ENCODE results near the gene SRSF10.
"Not testable (repeated sequence)": the region's sequence is repeated elsewhere in the genome, so short reads cannot be mapped to it uniquely, and the experiment has no call there.

Gene SRSF10

DNA sequence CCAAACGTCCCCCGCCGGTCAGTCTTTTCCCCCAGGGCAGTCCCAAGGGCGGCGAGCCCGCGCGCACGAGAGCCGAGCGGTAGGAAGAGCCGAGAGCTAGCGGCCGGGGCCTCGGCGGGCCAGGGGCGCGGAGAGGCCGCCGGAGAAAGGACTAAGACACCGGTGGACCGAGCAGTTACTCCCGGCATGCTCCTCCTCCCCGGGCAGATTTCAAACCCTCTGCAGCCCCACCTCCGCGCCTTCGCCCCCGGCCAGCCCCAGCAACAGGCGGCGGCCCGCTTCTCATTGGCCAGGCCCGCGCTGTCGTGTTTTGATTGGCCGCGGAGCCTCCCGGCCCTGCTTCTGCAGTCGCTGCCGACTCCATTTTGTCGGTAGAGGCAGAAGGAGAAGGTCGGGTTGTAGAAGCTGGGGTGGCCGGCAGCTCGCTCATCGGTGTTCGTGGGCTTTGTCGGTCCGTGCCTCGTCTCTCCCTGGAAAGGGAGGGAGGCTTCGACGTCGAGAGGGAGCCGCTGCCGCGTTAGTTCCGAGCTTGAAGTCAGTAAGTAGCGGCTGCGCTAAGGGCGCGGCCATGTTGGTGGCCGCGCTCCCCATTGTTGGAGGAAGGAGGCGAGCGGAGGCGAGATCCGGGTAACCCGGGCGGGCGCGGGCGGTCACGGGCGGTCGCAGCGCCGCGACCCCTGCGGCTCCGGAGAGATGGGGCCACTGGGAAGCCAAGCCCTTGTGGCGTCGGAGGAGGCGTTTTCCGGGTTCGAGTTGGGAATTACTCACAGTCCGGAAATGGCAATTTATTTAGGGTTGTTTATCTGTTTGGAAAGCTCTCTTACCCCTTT is 20.5 kb downstream of the SRSF10 start, which contains the start of gene PNRC2:
Gene PNRC2, plus strand, starts transcription at position 368 of the 830 bp plus-strand sequence. CDS start 1,630 bp downstream, outside the sequence.
- DNase-seq (ENCODE audit: extremely low read depth in 1 of 2, low read depth in 1 of 2) = peak; percentile 85 to 94

DNA sequence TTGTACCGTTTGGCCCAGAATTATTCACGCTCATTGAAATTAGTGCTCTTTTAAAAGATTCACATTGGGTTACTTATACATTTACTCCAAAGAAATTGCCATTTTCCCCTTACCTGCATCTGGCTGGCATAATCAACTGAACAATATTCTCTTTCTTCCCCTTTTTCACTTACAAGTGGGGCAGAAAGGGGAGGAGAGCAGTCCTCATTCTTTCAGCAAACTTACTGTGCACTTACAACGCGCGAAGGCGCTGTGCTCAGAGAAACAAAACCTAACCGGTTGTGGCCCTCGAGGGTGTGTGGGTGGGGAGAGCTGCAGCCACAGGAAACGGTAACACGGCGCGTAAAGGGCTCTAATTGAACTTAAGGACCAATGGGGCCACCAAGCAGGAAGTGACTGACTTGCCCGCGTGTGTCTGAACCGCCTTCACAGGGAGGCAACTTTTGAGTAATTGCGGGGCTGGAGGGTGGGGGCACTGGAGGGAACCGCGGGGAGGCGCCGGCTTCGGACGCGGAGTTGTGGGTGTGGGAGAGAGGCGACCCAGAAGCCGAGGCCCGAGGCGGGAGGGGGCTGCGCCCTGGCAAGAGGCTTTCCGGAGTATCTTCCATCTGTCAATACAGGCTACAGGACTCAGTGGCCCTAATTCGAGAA is 21.2 kb downstream of the SRSF10 start:
- DNase-seq (ENCODE audit: extremely low read depth in 1 of 2, low read depth in 1 of 2) = peak; percentile 73 to 77

DNA sequence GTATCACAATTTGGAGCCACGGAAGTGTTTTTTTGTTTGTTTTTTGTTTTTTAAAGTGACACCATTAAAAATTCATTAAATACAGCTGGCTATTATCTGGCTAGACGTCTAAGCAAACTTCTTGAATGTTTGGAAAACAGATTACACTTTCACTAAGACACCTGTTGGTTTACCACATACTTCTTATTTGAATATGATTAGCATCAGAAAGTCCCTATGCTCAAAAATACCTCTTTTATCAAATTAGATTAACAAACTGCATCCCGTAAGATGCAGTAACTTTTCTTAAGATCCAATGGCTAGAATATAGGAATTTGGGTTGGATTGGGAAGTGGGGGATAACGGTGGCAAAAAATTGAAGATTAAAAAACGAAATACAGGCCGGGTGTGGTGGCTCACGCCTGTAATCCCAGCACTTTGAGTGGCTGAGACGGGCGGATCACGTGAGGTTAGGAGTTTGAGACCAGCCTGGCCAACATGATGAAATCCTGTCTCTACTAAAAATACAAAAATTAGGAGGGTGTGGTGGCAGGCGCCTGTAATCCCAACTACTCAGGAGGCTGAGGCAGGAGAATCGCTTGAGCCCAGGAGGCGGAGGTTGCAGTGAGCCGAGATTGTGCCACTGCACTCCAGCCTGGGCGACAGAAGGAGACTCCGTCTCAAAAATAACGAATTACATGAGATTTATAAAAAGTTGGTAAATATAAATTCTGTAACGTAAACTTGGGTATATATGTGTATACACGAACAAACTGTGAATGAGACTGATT is 21.9 kb downstream of the SRSF10 start:
- DNase-seq (ENCODE audit: extremely low read depth in 1 of 2, low read depth in 1 of 2) = not testable (repeated sequence)

DNA sequence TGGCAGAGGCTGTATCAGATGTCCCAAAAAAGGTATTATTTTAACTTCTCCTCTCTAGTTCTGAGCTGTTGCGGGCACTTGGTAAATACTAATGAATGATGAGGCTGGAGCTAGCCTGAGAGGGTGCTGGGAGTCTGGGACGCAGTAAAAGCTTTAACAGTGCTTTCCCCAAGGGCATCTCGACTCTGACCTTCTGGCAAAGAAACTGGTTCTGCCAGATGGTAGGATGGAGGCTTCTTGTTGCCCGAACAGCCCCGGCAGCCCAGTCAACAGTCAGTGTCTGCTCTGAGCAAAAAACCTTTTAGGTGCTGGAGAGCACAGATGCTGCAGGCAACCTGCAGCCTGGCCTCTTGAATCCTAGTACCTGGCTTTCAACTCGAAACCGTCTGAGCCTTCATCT is 23.0 kb downstream of the SRSF10 start:
- DNase-seq (ENCODE audit: extremely low read depth in 1 of 2, low read depth in 1 of 2) = no peak

DNA sequence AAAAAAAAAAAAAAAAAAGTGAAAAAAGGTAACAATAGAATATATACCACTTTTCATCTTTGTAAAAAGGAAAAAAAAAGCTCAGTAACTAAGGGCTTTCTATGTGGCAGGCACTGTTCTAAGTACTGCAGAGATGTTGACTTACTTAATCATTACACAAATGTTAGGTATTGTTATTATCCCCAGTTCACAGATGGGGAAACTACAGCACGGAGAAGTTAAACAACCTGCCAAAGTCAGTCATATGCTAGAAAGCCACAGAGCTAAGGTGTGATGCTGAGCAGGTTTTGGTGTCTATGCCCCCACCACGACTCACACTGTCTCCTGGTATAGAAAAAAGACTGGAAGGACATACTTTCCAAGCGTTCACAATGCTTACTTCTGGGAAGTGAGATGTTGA is 27.1 kb downstream of the SRSF10 start:
- DNase-seq (ENCODE audit: extremely low read depth in 1 of 2, low read depth in 1 of 2) = no peak

DNA sequence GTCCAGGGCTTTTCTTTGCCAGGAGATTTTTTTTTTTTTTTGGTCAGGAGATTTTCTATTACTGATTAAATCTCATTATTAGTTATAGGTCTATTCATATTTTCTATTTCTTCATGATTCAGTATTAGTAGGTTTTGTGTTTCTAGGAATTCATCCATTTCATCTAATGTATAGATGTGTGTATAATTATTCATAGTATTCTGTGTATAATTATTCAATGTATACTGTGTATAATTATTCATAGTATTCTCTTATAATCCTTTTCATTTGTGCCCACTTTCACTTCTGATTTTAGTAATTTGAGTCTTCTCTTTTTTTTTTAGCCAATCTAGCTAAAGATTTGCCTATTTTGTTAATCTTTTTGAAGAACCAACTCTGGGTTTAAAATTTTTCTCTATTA is 32.8 kb downstream of the SRSF10 start:
- DNase-seq (ENCODE audit: extremely low read depth in 1 of 2, low read depth in 1 of 2) = no peak

DNA sequence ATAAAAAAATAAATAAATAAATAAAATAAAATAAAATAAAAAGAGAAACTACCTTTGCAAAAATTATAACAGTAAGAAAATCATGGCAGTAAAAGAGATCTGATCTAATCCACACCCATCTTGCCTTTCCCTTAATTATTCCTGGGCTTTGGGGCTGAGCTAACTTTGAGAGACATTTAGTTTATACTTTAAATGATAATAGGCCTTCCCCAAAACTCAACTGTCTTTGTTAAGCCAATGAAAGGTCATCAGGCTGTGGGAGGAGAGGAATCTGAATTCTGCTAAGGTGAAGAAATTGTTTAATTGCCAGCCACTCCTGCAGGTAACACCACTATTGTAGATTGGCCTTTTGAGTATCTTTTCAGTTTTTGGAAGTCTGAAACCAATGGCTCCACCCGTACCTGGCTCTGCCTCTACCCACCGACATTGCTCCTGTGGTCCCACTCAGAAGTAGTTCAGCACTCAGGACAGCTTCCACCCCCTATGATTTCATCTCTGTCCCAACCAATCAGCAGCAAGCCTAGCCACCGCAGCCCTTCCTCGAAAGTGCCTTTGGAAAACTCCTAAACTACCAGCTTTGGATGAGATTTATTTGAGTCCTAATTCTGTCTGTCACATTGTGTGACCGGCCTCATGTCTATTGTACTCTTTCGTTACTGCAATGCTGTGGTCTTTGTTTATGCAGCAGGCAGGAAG is 43.5 kb downstream of the SRSF10 start:
- no peak for DNase-seq (ENCODE audit: extremely low read depth in 1 of 2, low read depth in 1 of 2)

DNA sequence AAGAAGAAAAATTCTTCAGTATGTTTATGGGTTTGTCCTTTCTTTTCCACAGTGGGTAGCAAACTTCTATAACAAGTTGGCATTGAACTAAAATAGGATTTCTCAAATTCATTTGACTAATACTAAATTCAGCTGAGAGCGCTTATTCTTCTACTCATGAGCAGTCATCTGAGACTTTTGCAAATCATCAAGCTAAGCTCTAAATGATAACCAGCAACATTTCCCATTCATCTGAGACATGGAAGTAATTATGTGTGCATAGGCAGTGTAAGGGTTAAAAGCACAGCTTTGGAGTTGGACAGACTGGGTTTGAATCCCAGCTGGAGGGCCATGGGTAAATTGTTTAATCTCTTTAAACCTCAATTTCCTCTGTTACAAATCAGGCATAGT is 48.6 kb downstream of the SRSF10 start:
- no peak for DNase-seq (ENCODE audit: extremely low read depth in 1 of 2, low read depth in 1 of 2)

DNA sequence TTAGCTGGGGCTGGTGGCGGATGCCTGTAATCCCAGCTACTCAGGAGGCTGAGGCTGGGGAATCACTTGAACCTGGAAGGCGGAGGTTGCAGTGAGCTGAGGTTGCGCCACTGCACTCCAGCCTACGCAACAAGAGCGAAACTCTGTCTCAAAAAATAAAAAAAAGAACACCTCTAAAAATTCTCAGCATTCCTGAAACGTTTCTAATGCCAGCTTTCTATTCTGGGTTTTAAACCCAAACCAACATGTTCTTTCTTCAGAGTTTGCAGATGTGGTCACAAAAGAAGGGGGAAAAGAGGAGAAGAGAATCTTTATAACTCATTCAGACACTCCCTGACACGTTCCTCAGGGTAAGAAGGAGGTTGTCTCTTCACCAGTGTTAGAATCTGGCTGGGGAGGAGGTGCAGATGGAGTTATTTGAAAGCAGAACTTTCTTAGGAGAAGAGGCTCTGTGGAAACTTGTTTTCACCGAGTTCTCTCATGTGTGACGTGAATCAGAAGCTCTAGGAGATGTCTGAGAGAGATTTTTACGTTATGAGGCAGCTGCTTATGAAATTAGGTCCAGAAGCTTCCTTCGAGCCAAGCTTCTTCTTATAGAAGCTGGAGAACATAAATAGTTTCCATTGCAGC is 49.2 kb downstream of the SRSF10 start:
- no peak for DNase-seq (ENCODE audit: extremely low read depth in 1 of 2, low read depth in 1 of 2)

DNA sequence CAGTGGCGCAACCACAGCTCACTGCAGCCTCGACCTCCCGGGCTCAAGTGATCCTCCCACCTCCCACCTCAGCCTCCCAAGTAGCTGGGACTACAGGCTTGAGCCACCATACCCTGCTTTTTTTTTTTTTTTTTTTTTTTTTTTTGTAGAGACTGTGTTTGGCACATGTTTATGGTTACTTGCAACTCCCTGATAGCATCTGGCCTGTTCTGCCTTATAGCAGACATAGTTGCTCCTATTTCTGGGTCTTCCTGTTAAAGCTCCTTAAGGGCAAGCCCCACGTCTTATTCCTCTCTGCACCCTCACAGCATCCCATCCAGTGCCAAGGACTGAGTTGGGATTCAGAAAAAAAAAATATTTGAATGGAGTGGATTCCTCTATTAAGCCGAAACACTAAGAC is 49.9 kb downstream of the SRSF10 start:
- DNase-seq (ENCODE audit: extremely low read depth in 1 of 2, low read depth in 1 of 2) = no peak

DNA sequence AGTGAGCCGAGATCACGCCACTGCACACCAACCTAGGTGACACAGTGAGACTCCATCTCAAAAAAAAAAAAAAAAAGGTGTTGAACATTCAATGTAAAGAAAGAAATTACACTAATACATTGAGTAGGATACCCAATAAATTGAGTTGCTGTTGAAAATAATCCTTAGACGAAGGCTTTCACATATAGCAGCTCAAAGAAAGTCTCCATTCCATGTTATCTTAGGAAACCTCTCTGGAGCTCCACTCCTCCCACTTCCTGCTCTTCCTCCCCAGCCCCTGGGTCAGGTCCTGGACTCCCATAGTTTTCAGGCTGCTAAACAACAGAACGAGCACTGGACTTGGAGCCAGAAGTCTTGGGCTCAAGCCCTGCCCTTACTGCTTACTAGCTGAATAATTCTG is 51.3 kb downstream of the SRSF10 start:
- no peak for DNase-seq (ENCODE audit: extremely low read depth in 1 of 2, low read depth in 1 of 2)

DNA sequence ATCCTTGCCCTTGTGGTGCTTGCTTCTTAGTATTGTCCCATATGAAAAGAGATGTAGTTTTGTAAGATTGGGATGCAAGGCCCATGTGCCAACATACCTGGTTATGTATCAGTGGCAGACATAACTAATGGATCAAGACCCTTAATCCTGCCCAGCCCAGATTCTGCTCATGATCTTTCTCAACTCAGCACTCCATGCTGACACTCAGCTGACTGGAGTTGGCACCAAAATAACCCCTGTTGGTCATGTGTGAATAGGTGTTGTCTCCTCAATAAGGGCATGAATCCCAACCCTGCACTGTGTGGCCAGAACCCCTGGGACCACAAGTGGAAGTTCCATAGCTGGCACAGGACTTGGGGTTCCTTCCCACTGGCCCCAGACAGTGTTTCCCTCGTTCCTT is 53.0 kb downstream of the SRSF10 start:
- no peak for DNase-seq (ENCODE audit: extremely low read depth in 1 of 2, low read depth in 1 of 2)

DNA sequence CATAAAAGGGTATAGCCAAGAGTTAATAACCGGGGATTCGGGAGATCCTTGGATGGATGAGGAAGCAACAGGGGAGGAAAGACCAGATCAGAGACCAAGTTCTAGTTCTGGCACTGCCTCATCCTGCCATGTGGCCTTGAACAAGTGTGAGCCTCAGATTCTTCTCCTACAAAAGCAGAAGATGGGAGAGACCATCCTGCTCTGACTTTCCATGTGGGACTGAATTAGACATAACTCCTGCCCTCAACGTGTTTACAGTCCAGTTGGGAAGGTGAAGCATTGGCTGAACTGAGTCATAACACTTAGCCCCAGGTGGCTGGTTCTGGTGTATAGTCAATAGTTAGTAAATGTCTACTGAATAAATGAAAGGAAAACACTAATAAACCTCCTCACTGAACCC is 54.8 kb downstream of the SRSF10 start:
- no peak for DNase-seq (ENCODE audit: extremely low read depth in 1 of 2, low read depth in 1 of 2)

DNA sequence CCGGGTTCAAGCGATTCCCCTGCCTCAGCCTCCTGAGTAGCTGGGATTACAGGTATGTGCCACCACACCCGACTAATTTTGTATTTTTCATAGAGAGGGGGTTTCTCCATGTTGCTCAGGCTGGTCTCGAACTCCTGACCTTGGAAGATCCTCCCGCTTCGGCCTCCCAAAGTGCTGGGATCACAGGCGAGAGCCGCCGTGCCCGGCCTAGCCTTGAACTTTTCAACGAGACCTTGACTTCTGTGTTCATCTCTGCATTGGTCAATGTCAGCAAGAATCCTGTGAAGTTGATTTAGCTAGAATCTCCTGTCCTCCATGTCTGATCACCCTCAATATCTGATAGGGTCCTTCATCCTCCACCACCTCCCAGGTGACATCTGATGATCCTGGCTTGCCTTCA is 55.5 kb downstream of the SRSF10 start:
- no peak for DNase-seq (ENCODE audit: extremely low read depth in 1 of 2, low read depth in 1 of 2)

DNA sequence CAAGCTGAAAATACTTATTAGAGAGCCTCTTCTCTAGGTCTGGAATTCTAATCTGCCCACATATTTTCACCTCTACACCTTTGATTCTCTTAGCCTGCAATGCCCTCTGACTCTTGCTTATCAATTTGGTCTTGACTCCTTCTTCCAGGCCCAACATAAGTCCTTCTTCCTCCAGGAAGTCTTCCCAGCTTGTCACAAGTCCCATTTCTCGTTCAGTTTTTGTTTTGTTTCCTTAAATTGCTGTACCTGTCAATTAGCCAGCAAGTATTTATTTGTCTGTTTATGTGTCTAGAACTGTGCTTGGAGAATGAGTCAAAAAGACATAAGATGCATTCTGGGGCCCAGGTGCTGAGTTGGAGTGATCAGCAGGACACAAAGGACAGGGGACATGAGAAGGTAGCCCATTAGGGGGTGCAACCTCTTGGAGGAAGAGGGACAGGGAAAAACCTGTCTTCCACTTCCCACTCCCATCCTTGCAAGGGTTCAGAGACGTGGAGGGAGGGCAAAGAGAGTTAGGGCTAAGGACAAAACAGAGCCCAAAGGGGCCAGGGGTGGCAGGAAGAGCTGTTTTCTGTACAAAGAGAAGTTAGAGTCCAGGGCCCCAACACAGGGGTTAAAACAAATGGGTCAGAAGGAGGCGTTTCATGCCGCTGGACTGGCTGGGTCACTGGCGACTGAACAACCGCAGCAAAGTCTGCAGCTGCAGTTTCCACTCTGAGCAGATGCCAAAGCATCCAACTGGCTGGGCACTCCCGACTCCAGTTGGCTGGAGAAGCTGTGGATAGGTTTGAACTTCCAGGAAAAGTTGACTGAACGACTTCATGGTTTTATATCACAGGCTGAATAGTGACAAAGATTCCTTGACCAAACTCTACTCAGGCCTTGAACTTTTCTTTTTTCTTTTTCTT is 56.3 kb downstream of the SRSF10 start:
- DNase-seq (ENCODE audit: extremely low read depth in 1 of 2, low read depth in 1 of 2) = no peak

DNA sequence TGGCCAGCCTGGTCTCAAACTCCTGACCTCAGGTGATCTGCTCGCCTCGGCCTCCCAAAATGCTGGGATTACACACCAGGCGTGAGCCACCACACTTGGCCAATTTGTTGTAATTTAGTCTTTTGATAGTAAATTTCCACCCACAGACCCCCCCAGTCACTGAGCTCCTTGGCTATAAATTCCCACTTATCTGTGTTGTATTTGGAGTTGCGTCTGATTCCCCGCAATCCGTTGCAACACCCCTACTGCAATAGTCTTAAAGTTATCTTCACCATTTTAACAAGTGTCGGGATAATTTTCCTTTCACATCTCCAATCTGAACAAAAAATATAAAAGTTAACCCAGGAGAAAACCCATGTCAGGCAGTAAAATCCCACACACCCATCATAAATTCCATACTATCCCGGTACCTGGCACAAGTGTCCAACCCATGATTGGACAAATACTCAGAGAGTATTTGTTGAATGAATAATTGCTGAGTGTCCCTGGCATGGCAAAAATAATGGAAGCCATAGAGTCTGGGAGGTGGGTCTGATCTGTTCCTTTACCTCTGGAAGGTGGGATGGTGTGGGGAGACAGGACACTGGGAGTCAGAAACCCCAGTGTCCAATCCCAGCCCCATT is 57.7 kb downstream of the SRSF10 start:
- DNase-seq (ENCODE audit: extremely low read depth in 1 of 2, low read depth in 1 of 2) = no peak

DNA sequence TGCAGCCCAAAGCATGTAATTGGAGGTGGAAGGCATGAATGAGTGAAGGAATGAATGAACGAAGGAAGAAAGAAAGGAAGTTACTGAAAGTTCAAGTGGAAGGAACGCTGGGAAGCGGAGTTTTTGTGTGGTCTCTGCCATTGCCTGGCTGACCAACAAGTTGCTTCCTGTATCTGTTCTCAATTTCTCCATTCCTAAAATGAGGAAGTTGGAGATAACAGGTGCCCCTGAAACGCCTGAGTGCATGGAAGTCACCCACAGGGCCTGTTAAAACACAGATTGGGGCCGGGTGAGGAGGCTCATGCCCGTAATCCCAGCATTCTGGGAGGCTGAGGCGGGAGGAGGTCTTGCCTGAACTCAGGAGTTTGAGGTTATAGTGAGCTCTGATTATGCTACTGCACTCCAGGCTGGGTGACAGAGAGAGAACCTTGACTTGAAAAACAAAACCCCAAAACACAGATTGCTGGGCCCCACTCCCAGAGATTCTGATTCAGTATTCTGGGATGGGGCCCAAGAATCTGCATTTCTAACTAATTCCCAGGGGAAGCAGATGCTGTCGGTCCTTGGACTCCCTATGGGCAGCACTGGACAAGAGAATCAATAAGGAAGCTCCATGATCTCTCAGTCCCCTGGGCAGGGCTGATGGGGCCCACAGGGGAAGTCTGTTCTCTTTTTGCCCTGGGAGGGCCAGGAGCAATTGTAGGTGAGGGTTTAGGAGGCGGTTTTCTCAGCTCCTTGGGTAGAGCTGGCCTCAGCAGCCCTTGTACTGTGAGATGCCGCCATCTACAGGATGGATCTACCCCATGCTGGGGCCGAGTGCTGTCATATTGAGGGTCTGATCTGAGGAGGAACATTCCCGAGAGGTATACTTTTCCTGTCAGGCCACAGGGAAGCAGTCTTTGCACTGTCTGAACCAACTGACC is 63.7 kb downstream of the SRSF10 start:
- DNase-seq (ENCODE audit: extremely low read depth in 1 of 2, low read depth in 1 of 2) = peak; percentile 24 to 25

DNA sequence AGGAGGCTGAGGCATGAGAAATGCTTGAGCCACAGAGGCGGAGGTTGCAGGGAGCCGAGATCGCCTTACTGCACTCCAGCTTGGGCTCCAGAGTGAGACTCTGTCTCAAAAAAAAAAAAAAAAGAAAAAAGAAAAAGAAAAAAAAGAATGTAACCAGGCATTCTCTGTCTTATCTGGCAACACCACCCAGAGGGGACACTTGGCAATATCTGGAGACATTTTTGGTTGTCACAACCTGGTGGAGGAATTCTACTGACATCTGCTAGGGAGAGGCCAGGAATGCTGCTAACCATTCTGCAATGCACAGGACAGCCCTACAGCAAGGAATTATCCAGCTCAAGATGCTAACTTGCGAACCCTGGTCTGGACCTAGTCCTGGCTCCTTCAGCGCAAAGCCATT is 64.7 kb downstream of the SRSF10 start:
- no peak for DNase-seq (ENCODE audit: extremely low read depth in 1 of 2, low read depth in 1 of 2)
